HG02970 (cell line): ENCODE results near the gene MT1E.

Experiments used
- ATAC-seq: cut with Tn5 transposase; IDR thresholded peaks from one replicate; pipeline ENCODE4 v1.9.1; 2021; ENCODE audit warnings: mild to moderate bottlenecking, moderate library complexity, moderate number of reproducible peaks; ENCODE audit not compliant: unreplicated experiment, low FRiP score

Gene MT1E

GRCh38 chr16:56623637-56624036, 1.9 kb upstream of the MT1E start:
- no peak for ATAC-seq

- ATAC-seq = no peak
Measured at GRCh38 chr16:56625943-56626654, 518 bp downstream of the MT1E start.

- no peak for ATAC-seq
Measured at GRCh38 chr16:56626685-56627084, 1.1 kb downstream of the MT1E start.

GRCh38 chr16:56628486-56629350, 3.1 kb downstream of the MT1E start:
- no peak for ATAC-seq

GRCh38 chr16:56629531-56629930, 4.0 kb downstream of the MT1E start:
- no peak for ATAC-seq

- no peak for ATAC-seq
Measured at GRCh38 chr16:56630134-56630533, 4.6 kb downstream of the MT1E start.

- no peak for ATAC-seq
Measured at GRCh38 chr16:56631197-56631596, 5.6 kb downstream of the MT1E start.

- ATAC-seq = no peak
Measured at GRCh38 chr16:56631832-56632155, 6.2 kb downstream of the MT1E start.

GRCh38 chr16:56632156-56632847, 6.7 kb downstream of the MT1E start, which contains the start of gene MT1M:
TSS of gene MT1M (plus strand) at chr16:56632659. CDS start at chr16:56632732, 73 bp downstream.
- no peak for ATAC-seq

- no peak for ATAC-seq
Measured at GRCh38 chr16:56632848-56633365, 7.3 kb downstream of the MT1E start.

- no peak for ATAC-seq
Measured at GRCh38 chr16:56633535-56633934, 8.0 kb downstream of the MT1E start.

GRCh38 chr16:56634715-56635440, 9.3 kb downstream of the MT1E start:
- ATAC-seq = no peak

GRCh38 chr16:56635441-56635967, 9.9 kb downstream of the MT1E start:
- no peak for ATAC-seq

GRCh38 chr16:56636616-56637413, 11.2 kb downstream of the MT1E start:
- no peak for ATAC-seq

GRCh38 chr16:56637814-56638750, 12.5 kb downstream of the MT1E start, which contains the start of gene MT1A:
TSS of gene MT1A (plus strand) at chr16:56638666. CDS start at chr16:56638739, 73 bp downstream.
- ATAC-seq = no peak

- ATAC-seq = no peak
Measured at GRCh38 chr16:56639045-56639444, 13.5 kb downstream of the MT1E start.

- no peak for ATAC-seq
Measured at GRCh38 chr16:56640076-56640475, 14.5 kb downstream of the MT1E start.

GRCh38 chr16:56641166-56641565, 15.6 kb downstream of the MT1E start:
- ATAC-seq = no peak
